ENCODE data around the gene TMED1. TPM values are rescaled to one million over a fixed set of nuclear protein-coding genes. Genes with fewer than 3 reads are reported as not detected.
A peak's percentile ranks its signal among the peaks of the same experiment; 100 is the strongest.

The TMED1 gene, protein sequence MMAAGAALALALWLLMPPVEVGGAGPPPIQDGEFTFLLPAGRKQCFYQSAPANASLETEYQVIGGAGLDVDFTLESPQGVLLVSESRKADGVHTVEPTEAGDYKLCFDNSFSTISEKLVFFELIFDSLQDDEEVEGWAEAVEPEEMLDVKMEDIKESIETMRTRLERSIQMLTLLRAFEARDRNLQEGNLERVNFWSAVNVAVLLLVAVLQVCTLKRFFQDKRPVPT
- total RNA-seq (10 to 100 TPM; 15.2 to 30.5 (median 18.7) TPM), polyA plus RNA-seq (10 to 100 TPM; 13.1 to 21.7 (median 19.8) TPM)
- long read RNA-seq, donor 1, transcript TMED1-201 (4 exons, 1,340 nt) = major isoform, 12 of 12 reads
- long read RNA-seq, donor 1, partial matches to known transcripts = 0 of 12 reads
- long read RNA-seq, donor 1, other reads (novel, unspliced or antisense) = 0 of 12 reads
- long read RNA-seq, donor 2, transcript TMED1-201 (4 exons, 1,340 nt) = major isoform, 18 of 18 reads
- long read RNA-seq, donor 2, partial matches to known transcripts = 0 of 18 reads
- long read RNA-seq, donor 2, other reads (novel, unspliced or antisense) = 0 of 18 reads

DNA sequence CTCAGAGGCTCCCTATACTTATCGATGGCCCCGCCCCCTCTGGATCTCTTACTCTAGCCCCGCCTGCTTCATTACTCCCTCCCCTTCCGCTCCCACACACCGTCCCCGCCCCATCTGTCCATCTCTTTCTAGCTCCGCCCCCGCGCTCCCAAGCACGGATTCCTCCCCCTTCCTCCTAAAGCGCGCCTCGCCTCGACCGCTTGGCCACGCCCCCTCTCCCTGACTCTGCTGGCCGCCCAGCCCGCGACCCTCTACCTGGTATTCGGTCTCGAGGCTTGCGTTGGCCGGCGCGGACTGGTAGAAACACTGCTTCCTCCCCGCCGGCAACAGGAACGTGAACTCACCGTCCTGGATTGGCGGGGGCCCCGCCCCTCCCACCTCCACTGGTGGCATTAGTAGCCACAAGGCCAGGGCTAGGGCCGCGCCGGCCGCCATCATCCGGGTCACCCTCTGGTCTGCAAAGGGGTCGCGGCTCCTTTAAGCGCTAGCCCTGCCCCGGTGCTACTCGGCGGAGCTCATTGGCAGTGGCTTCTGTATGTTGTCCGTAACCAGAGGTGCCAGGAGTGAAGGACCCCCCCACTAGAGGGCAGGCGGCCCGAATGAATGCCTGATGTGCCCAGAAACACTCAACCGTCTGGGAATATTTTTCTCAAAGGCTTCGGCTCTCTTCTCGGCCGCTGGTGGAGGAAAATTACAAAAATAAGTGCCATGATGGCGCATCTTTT lies at the start of gene TMED1:
TSS of gene TMED1 (minus strand) at position 459 of the 725 bp plus-strand sequence. CDS start at position 438, 21 bp downstream.
- peak; percentile 98 for DNase-seq
- WGBS, 5 donors = 0 to 1% (median 1%) methylated on average over 36 to 50 of the region's 50 CpGs
- no peaks in the 10 kb centered on the region for H3K27me3 ChIP-seq (replicated peaks in 1 of 7)

DNA sequence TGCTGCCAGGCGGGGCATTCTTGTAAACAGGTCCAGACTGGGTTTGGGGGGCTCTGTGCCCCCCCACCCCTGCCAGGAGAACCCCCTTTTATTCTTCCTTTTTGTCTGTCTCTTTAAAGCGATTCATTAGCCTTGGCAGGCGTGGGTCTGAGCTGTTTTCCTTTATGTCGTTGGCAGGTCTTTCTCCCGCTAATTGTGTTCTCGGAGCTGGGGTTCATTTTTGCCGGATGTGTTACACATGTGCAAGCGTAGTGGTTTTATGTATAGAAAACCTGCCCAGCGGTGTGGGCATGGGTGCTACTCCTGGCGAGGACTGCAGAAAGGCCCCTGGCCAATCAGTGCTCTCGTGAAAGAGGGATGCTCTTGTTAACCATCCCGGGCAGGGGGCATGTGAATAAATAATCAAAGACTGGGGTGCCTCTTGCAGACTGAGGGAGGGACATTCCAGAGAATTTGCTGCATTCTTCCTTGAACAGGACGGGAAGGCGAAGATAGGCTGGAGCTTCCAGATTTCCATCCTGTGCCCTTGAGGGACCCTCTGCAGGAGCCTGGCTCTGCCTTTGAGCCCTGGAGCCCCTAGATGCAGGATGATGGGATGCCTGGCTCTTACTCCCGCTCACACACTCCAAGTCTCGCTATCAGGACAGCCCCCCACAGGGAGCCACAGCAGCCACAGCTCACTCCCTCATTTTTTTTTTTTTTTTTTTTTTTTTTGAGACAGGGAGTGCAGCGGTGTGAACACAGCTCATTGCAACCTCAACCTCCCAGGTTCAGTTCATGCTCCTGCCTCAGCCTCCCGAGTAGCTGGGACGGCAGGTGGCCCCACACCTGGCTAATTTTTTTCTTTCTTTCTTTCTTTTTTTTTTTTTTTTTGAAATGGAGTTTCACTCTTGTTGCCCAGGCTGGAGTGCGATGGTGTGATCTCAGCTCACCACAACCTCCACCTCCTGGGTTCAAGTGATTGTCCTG lies 49.5 kb upstream of the TMED1 start:
- 76 to 87% (median 80%) methylated on average over 20 of the region's 20 CpGs for WGBS, 5 donors
- Histone ChIP-seq H3K27me3 (replicated peaks in 1 of 7) (no peaks in the 10 kb centered on the region), H3K27ac (no peak overlapping the region), H3K4me1 (peaks cover 0 to 39% (median 15%) of the 10 kb centered on the region in 6 donors), H3K9me3 (no peaks in the 10 kb centered on the region), H3K36me3 (peaks cover 0 to 12% (median 0%) of the 10 kb centered on the region in 6 donors), H3K4me3 (no peak overlapping the region)
- intact Hi-C loops (cut with DNase I; ENCODE audit: low total_unique reads) = no loop called here
- TF ChIP-seq POLR2A (IDR thresholded peaks at IDR 0.05) (no peak), POLR2AphosphoS5 (IDR thresholded peaks at IDR 0.05) (no peak)
- TF ChIP-seq, protein P1, sequence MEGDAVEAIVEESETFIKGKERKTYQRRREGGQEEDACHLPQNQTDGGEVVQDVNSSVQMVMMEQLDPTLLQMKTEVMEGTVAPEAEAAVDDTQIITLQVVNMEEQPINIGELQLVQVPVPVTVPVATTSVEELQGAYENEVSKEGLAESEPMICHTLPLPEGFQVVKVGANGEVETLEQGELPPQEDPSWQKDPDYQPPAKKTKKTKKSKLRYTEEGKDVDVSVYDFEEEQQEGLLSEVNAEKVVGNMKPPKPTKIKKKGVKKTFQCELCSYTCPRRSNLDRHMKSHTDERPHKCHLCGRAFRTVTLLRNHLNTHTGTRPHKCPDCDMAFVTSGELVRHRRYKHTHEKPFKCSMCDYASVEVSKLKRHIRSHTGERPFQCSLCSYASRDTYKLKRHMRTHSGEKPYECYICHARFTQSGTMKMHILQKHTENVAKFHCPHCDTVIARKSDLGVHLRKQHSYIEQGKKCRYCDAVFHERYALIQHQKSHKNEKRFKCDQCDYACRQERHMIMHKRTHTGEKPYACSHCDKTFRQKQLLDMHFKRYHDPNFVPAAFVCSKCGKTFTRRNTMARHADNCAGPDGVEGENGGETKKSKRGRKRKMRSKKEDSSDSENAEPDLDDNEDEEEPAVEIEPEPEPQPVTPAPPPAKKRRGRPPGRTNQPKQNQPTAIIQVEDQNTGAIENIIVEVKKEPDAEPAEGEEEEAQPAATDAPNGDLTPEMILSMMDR (IDR thresholded peaks at IDR 0.05 in 8 of 11, conservative IDR thresholded peaks at IDR 0.05 in 3 of 11) = no peak
- DNase-seq = no peak

More for the DNA sequence above, at the start of gene TMED1:
- TF ChIP-seq POLR2AphosphoS5 (IDR thresholded peaks at IDR 0.05) (peak; percentile 86 to 94 (median 90)), POLR2A (IDR thresholded peaks at IDR 0.05) (peak in 2 of 3 donors; percentile 9 to 61)
- TF ChIP-seq, protein P1 (IDR thresholded peaks at IDR 0.05 in 8 of 11, conservative IDR thresholded peaks at IDR 0.05 in 3 of 11) = peak in 9 of 11 experiments; percentile 40 to 70 (median 55)
- intact Hi-C loops (cut with DNase I; ENCODE audit: low total_unique reads) = no loop called here
- H3K4me3 ChIP-seq = peak within 1 kb of the TSS; percentile 63 to 92 (median 70)
- peak within 1 kb of the TSS; percentile 97 to 100 (median 98) for H3K27ac ChIP-seq
- peaks cover 6 to 18% (median 14%) of the 10 kb centered on the region in 6 donors for H3K4me1 ChIP-seq
- peaks cover 0 to 12% (median 2%) of the 10 kb centered on the region in 8 donors for H3K9me3 ChIP-seq
- peaks cover 0 to 44% (median 32%) of the 10 kb centered on the region in 6 donors for H3K36me3 ChIP-seq

DNA sequence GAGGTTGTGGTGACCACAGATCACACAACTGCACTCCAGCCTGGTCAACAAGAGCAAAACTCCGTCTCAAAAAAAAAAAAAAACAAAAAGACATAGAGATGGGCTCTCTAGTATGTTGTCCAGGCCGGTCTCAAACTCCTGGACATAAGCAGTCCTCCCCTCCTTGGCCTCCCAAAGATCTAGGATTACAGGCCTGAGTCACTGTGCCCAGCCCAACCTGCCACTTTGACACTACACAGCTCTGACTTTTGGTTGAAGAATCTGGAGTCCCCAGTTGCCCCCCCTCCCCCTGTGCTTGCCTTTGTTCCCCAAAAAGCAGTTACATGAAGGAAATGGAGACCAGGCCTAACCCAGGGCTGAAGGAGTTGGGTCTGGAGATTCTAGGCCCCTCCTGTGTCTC lies 48.3 kb upstream of the TMED1 start:
- intact Hi-C loops (cut with DNase I; ENCODE audit: low total_unique reads) = no loop called here
- no peaks in the 10 kb centered on the region for H3K27me3 ChIP-seq (replicated peaks in 1 of 7)
- DNase-seq = no peak
- peaks cover 0 to 43% (median 18%) of the 10 kb centered on the region in 6 donors for H3K4me1 ChIP-seq
- H3K4me3 ChIP-seq = no peak overlapping the region
- H3K36me3 ChIP-seq = peaks cover 0 to 12% (median 0%) of the 10 kb centered on the region in 6 donors
- 69 to 94% (median 77%) methylated on average over 2 of the region's 2 CpGs for WGBS, 5 donors
- H3K27ac ChIP-seq = no peak overlapping the region
- H3K9me3 ChIP-seq = no peaks in the 10 kb centered on the region
- TF ChIP-seq POLR2A (IDR thresholded peaks at IDR 0.05) (no peak), POLR2AphosphoS5 (IDR thresholded peaks at IDR 0.05) (no peak)
- TF ChIP-seq, protein P1 (IDR thresholded peaks at IDR 0.05 in 8 of 11, conservative IDR thresholded peaks at IDR 0.05 in 3 of 11) = no peak
